CD4-positive, CD25-positive, alpha-beta regulatory T cell (primary cell): Measurements from ENCODE around the gene SLC2A5. TPM values are rescaled to one million over a fixed set of nuclear protein-coding genes. Genes with fewer than 3 reads are reported as not detected.

Source experiments
- ATAC-seq, 2 donors: fragments of 150-1000 bp; cut with Tn5 transposase; one replicate each; pipeline ENCODE4 v1.10.0; 2021; ENCODE audit warnings: low read depth in 2 of 2, moderate number of reproducible peaks in 2 of 2, moderate library complexity in 1 of 2
- DNase-seq, 3 donors: peaks; one replicate each; pipeline versions ENCODE4 v3.0.0 to v3.0.0-alpha.2; 2012 to 2022; ENCODE audit warnings: mixed read lengths in 1 of 3
- H3K27ac ChIP-seq: one replicate; pipeline ENCODE4 v1.7.0; 2013; ENCODE audit warnings: mild to moderate bottlenecking, low read length; ENCODE audit not compliant: insufficient read depth, poor library complexity, severe bottlenecking
- H3K27me3 ChIP-seq: one replicate; pipeline ENCODE4 v1.7.0; 2013; ENCODE audit warnings: low read length; ENCODE audit not compliant: control insufficient read depth, insufficient read depth
- H3K36me3 ChIP-seq: one replicate; pipeline ENCODE4 v1.7.0; 2013; ENCODE audit warnings: mild to moderate bottlenecking, low read length, moderate library complexity; ENCODE audit not compliant: control insufficient read depth, insufficient read depth
- H3K4me1 ChIP-seq: 2 replicates; pipeline ENCODE4 v1.7.0; 2013; ENCODE audit warnings: mild to moderate bottlenecking, low read length; ENCODE audit not compliant: insufficient read depth, control insufficient read depth, poor library complexity, severe bottlenecking
- H3K4me3 ChIP-seq: one replicate; pipeline ENCODE4 v1.7.0; 2013; ENCODE audit warnings: low read depth, mild to moderate bottlenecking, low read length, moderate library complexity
- H3K9me3 ChIP-seq, 2 experiments: 1 replicate in 1 of 2; 2 replicates in 1 of 2; pipeline ENCODE4 v1.7.0; 2013; ENCODE audit warnings: low read length in 2 of 2, mild to moderate bottlenecking in 1 of 2, moderate library complexity in 1 of 2; ENCODE audit not compliant: control insufficient read depth in 2 of 2
- H3K27ac Mint-ChIP-seq, 3 donors: one replicate each; pipeline ENCODE4 v1.8.0; 2020 to 2022; ENCODE audit warnings: mild to moderate bottlenecking in 3 of 3, mixed read lengths in 3 of 3, moderate library complexity in 2 of 3
- H3K27me3 Mint-ChIP-seq: one replicate; pipeline ENCODE4 v1.8.0; 2022; ENCODE audit warnings: mild to moderate bottlenecking, mixed read lengths
- H3K36me3 Mint-ChIP-seq: one replicate; pipeline ENCODE4 v1.8.0; 2020; ENCODE audit warnings: mixed read lengths
- H3K4me1 Mint-ChIP-seq, 4 donors: one replicate each; pipeline ENCODE4 v1.8.0; 2020 to 2022; ENCODE audit warnings: mixed read lengths in 4 of 4, mild to moderate bottlenecking in 1 of 4
- H3K4me3 Mint-ChIP-seq, 4 donors: one replicate each; pipeline ENCODE4 v1.8.0; 2020 to 2022; ENCODE audit warnings: mild to moderate bottlenecking in 4 of 4, mixed read lengths in 4 of 4, moderate library complexity in 3 of 4
- H3K9me3 Mint-ChIP-seq, 7 donors: one replicate each; pipeline ENCODE4 v1.8.0; 2020 to 2022; ENCODE audit warnings: mixed read lengths in 7 of 7, mild to moderate bottlenecking in 3 of 7, moderate library complexity in 2 of 7
- polyA plus RNA-seq, 4 donors: library from polyadenylated mRNA; unstranded; fragments of 300-500 nt; fragmentation: Illumina TruSeq; gene quantifications; one replicate each; pipeline ENCODE4 v1.2.3, GENCODE V29; 2021
- total RNA-seq: library from RNA; stranded (reverse); gene quantifications from one replicate; pipeline ENCODE4 v1.2.3, GENCODE V29; 2022

The SLC2A5 gene
- total and polyA plus RNA-seq, 5 donors from 2014 or later = 0.08 to 0.64 TPM; not detected in 3

DNA sequence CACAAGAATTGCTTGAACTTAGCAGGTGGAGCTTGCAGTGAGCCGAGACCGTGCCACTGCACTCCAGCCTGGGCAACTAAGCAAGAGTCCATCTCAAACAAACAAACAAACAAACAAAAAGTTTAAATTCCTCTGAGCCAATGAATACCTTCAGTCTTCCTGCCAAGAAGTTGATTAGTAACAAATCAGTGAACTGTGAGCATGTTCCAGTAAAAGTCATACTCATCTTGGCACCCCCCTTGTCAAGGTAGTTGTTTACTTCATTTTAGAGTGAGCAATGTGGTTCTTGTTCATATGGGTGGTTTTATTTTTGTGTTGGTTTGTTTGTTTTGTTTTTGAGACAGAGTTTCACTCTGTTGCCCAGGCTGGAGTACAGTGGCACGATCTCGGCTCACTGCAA, 25.2 kb downstream of the SLC2A5 start:
- Histone ChIP-seq H3K4me3 (no peak overlapping the region), H3K4me1 (no peaks in the 10 kb centered on the region), H3K36me3 (no peaks in the 10 kb centered on the region), H3K9me3 (no peaks in the 10 kb centered on the region), H3K27me3 (peaks cover 2% of the 10 kb centered on the region), H3K27ac (no peak overlapping the region)
- Mint-ChIP-seq H3K4me1 (no peaks in the 10 kb centered on the region), H3K27ac (no peak overlapping the region), H3K27me3 (peaks cover 7% of the 10 kb centered on the region), H3K36me3 (no peaks in the 10 kb centered on the region), H3K4me3 (no peak overlapping the region), H3K9me3 (no peaks in the 10 kb centered on the region)
- ATAC-seq = no peak
- no peak for DNase-seq

DNA sequence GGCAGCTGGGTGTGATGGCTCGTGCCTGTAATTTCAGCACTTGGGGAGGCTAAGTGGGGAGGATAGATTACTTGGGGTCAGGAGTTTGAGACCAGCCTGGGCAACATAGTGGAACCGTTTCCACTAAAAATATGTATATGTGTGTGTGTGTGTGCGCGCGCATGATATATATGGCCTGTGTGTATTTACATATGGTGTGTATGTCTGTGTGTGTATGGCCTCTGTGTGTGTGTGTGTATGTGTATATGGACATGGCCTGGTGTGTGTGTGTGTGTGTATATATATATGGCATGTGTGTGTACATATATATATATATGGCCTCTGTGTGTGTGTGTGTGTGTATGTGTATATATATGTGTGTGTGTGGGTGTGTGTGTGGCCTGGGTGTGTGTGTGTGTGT, 27.2 kb downstream of the SLC2A5 start:
- Histone ChIP-seq H3K36me3 (no peaks in the 10 kb centered on the region), H3K27me3 (no peaks in the 10 kb centered on the region), H3K27ac (no peak overlapping the region), H3K9me3 (no peaks in the 10 kb centered on the region), H3K4me3 (no peak overlapping the region), H3K4me1 (no peaks in the 10 kb centered on the region)
- Mint-ChIP-seq H3K4me1 (no peaks in the 10 kb centered on the region), H3K27ac (no peak overlapping the region), H3K36me3 (no peaks in the 10 kb centered on the region), H3K27me3 (no peaks in the 10 kb centered on the region), H3K9me3 (no peaks in the 10 kb centered on the region), H3K4me3 (no peak overlapping the region)
- DNase-seq (no peak), ATAC-seq (no peak)

- no peak overlapping the region for H3K4me3 Mint-ChIP-seq
- Histone ChIP-seq H3K27me3 (no peaks in the 10 kb centered on the region), H3K9me3 (no peaks in the 10 kb centered on the region), H3K4me1 (no peaks in the 10 kb centered on the region), H3K4me3 (no peak overlapping the region), H3K27ac (no peak overlapping the region), H3K36me3 (no peaks in the 10 kb centered on the region)
- no peaks in the 10 kb centered on the region for H3K27me3 Mint-ChIP-seq
- DNase-seq (no peak), ATAC-seq (no peak)
- H3K36me3 Mint-ChIP-seq = no peaks in the 10 kb centered on the region
- no peaks in the 10 kb centered on the region for H3K4me1 Mint-ChIP-seq
- no peak overlapping the region for H3K27ac Mint-ChIP-seq
- no peaks in the 10 kb centered on the region for H3K9me3 Mint-ChIP-seq
Observed at GRCh38 chr1:9041116-9041779, 28.2 kb downstream of the SLC2A5 start.

GRCh38 chr1:9040659-9041030, 28.8 kb downstream of the SLC2A5 start:
- no peak for DNase-seq
- Mint-ChIP-seq H3K27me3 (no peaks in the 10 kb centered on the region), H3K27ac (no peak overlapping the region), H3K4me1 (no peaks in the 10 kb centered on the region), H3K36me3 (no peaks in the 10 kb centered on the region), H3K4me3 (no peak overlapping the region), H3K9me3 (peaks cover 0 to 3% (median 0%) of the 10 kb centered on the region in 7 donors)
- Histone ChIP-seq H3K4me1 (no peaks in the 10 kb centered on the region), H3K27ac (no peak overlapping the region), H3K27me3 (no peaks in the 10 kb centered on the region), H3K4me3 (no peak overlapping the region), H3K36me3 (no peaks in the 10 kb centered on the region), H3K9me3 (peaks cover 0 to 2% of the 10 kb centered on the region in 2 experiments)
- ATAC-seq = no peak

DNA sequence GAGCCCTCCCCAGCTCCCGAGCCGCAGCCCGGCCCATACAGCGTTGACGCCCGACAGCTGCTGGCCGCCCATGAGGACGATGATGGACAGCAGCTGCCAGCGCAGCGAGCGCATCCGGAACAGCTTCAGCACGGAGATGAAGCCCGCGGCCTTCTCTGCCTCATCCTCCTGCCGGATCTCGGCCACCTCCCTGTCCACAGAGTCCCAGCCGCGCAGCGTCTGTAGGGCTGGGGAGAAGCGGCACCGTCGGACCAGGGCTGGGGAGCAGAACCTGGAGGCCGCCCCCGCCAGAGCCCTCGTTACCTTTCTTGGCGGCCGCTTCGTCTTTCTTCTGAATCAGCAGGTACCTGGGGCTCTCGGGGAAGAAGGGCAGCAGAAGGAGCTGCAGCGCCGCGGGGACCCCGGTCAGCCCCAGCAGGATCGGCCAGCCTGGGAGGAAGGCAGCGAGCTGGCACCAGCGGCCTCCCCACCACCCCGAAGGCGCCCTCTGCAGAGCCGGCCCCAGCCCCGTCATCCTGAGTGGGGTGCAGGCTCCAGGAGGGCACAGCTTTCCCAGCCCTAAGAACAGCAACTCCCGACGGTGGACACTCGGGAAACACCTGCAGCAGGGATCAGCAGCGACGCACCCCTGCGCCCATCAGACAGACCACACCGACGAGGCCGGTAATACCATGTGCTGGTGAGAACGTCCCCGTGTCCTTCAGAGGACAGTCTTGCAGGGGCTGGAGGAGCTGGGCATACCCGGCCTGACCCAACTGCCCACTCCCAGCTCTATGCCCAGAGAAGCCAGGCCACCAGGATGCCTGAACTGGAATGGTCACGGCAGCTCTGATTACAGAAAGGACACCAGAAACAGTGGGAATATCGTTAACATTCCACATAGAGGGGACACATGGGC, 29.4 kb downstream of the SLC2A5 start:
- no peaks in the 10 kb centered on the region for H3K4me1 Mint-ChIP-seq
- Histone ChIP-seq H3K4me3 (no peak overlapping the region), H3K9me3 (peaks cover 2 to 8% of the 10 kb centered on the region in 2 experiments), H3K27me3 (no peaks in the 10 kb centered on the region), H3K27ac (no peak overlapping the region), H3K4me1 (no peaks in the 10 kb centered on the region), H3K36me3 (no peaks in the 10 kb centered on the region)
- peaks cover 4% of the 10 kb centered on the region for H3K36me3 Mint-ChIP-seq
- H3K9me3 Mint-ChIP-seq = peaks cover 0 to 8% (median 2%) of the 10 kb centered on the region in 7 donors
- no peak for ATAC-seq
- no peaks in the 10 kb centered on the region for H3K27me3 Mint-ChIP-seq
- no peak overlapping the region for H3K27ac Mint-ChIP-seq
- no peak for DNase-seq
- no peak overlapping the region for H3K4me3 Mint-ChIP-seq

DNA sequence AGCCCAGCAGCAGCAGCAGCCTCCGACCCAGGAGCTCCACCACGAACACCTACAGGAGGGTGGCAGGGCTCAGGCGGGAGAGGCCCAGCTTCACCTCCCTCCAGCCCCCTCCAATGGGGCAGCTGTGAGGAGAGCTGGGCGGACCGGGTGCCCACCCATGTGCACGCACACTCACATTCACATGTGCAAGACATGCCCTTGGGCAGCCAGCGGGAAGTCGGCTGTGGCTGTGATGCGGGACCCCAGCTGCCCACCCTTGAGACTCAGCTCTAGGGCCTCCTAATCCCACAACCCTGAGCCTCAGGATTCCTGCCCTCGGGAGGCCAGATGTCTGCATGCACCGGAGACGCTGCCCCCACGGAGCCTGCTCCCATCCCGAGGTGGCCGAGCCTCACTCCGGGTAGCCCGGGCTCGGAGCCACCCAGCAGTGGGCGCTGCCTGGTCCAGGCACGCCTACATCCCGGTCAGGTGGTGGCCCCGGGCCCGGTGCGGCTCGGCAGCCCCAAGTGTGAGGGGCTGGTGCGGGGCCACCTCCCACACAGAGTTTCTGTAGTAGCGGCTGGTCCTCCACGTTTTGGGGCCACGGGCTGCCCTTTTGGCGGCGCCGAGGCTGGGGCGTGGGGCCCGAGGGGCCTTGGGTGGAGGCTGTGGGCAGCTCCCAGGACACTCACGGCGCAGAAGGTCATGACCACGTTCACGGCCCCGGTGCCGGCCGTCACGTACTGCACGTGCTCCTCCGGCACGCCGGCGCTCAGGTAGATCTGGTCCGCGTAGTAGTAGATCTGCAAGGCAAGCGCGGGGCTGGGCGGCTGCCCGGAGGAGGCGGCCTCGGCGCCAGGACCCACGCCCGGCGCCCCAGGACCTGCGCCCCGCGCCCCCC, 30.3 kb downstream of the SLC2A5 start:
- ATAC-seq = no peak
- Mint-ChIP-seq H3K27ac (no peak overlapping the region), H3K36me3 (peaks cover 5% of the 10 kb centered on the region), H3K27me3 (no peaks in the 10 kb centered on the region), H3K9me3 (peaks cover 0 to 9% (median 4%) of the 10 kb centered on the region in 7 donors), H3K4me3 (no peak overlapping the region), H3K4me1 (no peaks in the 10 kb centered on the region)
- no peak for DNase-seq
- no peaks in the 10 kb centered on the region for H3K4me1 ChIP-seq
- no peaks in the 10 kb centered on the region for H3K36me3 ChIP-seq
- H3K9me3 ChIP-seq = peaks cover 4 to 15% of the 10 kb centered on the region in 2 experiments
- H3K27me3 ChIP-seq = no peaks in the 10 kb centered on the region
- H3K4me3 ChIP-seq = no peak overlapping the region
- H3K27ac ChIP-seq = no peak overlapping the region

DNA sequence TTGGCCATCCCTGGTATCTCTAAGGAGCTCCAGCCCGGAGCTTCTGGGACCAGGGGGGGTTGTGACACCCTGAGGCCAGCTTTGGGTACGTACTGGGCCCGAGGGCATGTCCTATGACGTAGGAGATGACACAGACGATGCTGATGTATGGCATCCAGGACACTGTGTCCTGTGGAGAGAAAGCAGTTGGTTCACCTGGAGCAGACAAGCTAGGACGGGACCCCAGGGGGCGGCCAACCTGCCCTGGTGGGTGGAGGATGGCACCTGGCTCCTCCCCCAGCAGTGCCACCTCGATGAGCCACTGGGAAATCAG, 31.1 kb downstream of the SLC2A5 start:
- Mint-ChIP-seq H3K9me3 (peaks cover 0 to 9% (median 4%) of the 10 kb centered on the region in 7 donors), H3K27me3 (no peaks in the 10 kb centered on the region), H3K36me3 (peaks cover 9% of the 10 kb centered on the region), H3K27ac (no peak overlapping the region), H3K4me1 (no peaks in the 10 kb centered on the region), H3K4me3 (no peak overlapping the region)
- H3K27ac ChIP-seq = no peak overlapping the region
- H3K4me3 ChIP-seq = no peak overlapping the region
- no peaks in the 10 kb centered on the region for H3K36me3 ChIP-seq
- H3K9me3 ChIP-seq = peaks cover 4 to 15% of the 10 kb centered on the region in 2 experiments
- DNase-seq (no peak), ATAC-seq (no peak)
- no peaks in the 10 kb centered on the region for H3K4me1 ChIP-seq
- no peaks in the 10 kb centered on the region for H3K27me3 ChIP-seq
